HG02763 (cell line): Measurements from ENCODE around the gene RALGAPA2.
"Not testable (repeated sequence)": the region's sequence is repeated elsewhere in the genome, so short reads cannot be mapped to it uniquely, and the experiment has no call there.

ENCODE experiments used
- ATAC-seq: cut with Tn5 transposase; IDR thresholded peaks from one replicate; pipeline ENCODE4 v1.9.1; 2021; ENCODE audit warnings: mild to moderate bottlenecking, moderate library complexity; ENCODE audit not compliant: unreplicated experiment

RALGAPA2 gene

DNA sequence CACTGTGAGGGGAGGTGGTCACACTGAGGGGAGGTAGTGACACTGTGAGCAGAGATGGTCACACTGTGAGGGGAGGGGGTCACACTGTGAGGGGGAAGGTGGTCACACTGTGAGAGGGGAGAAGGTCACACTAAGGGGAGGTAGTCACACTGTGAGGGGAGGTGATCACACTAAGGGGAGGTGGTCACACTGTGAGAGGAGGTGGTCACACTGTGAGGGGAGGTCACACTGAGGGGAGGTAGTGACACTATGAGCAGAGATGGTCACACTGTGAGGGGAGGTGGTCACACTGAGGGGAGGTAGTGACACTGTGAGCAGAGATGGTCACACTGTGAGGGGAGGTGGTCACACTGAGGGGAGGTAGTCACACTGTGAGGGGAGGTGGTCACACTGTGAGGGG, 356.9 kb downstream of the RALGAPA2 start:
- not testable (repeated sequence) for ATAC-seq

DNA sequence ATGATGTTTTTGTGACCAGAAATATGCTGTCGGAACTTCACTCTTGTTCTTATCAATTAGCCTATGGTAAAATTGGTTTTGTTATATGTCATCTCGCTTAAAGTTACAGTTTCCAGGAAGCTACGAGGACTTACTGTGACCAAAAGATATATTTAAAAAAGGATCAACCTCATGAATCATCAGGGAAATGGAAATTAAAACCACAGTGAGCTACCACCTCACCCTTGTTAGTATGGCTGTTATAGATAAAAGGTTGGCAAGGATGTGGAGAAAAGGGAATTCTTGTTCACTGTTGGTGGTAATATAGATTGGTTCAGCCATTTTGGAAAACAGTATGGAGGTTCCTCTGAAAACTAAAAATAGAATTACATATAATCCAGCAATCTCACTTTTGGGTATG, 358.9 kb downstream of the RALGAPA2 start:
- no peak for ATAC-seq

DNA sequence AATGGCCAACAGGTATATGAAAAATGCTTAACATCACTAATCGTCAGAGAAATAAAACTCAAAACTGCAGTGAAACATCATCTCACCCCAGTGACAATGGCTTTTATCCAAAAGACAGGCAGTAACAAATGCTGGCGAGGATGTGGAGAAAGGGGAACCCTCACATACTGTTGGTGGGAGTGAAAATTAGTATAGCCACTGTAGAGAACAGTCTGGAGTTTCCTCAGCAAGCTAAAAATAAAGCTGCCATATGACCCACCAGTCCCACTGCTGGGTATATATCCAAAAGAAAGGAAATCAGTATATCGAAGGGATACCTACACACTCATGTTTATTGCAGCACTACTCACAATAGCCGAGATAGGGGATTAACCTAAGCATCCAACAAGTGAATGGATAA, 368.0 kb downstream of the RALGAPA2 start:
- ATAC-seq = no peak

DNA sequence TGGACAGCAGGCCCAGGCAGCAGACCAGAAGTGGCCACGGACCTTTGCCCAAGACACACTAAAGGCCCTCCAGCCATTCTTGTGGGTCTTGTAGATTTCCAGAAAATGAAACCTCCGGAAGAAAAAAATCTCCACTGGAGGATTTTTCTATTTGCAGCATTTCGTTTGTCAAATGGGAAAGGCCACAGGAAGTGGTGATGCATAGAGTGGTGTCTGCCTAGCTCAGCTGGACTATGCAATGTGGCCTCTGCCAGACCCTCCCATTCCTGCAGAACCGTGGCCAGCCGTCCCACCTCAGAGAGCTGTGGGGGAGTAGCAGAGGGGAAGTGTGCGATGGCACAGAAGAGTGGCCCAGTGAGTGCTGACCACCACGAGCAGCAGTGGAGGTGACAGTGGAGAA, 368.5 kb downstream of the RALGAPA2 start:
- ATAC-seq = no peak
